KBM-7 (cell line): ENCODE data around the gene TLE2.
"Not testable (repeated sequence)": the region's sequence is repeated elsewhere in the genome, so short reads cannot be mapped to it uniquely, and the experiment has no call there.

Source experiments
- DNase-seq: peaks from one replicate; pipeline ENCODE4 v3.0.0-alpha.2; 2015
- in situ Hi-C: fragments of 300-500 bp; cut with MboI; formaldehyde crosslinking; loops from 2 replicates; pipeline ENCODE4 v1.14.3; 2020; ENCODE audit warnings: low sequenced_read_pairs, low pct_unique_long_range_greater_than_20kb, mixed read lengths

Gene TLE2

GRCh38 chr19:3057275-3057714 lies 28.2 kb upstream of the TLE2 start:
- in situ Hi-C loops: no loop called here
- DNase-seq: no peak

- no peak for DNase-seq
- in situ Hi-C loops: no loop called here
Measured at GRCh38 chr19:3056417-3057088, 27.5 kb upstream of the TLE2 start.

GRCh38 chr19:3055741-3056416 lies 26.8 kb upstream of the TLE2 start:
- no peak for DNase-seq
- in situ Hi-C loops: no loop called here

- in situ Hi-C loops: no loop called here
Measured at GRCh38 chr19:3054972-3055740, 26.1 kb upstream of the TLE2 start.

GRCh38 chr19:3054265-3054971 lies 25.3 kb upstream of the TLE2 start:
- in situ Hi-C loops: no loop called here
- no peak for DNase-seq

More at GRCh38 chr19:3054972-3055740, 26.1 kb upstream of the TLE2 start:
- no peak for DNase-seq

GRCh38 chr19:3053780-3054179 lies 24.7 kb upstream of the TLE2 start:
- no peak for DNase-seq
- in situ Hi-C loops: no loop called here

GRCh38 chr19:3053218-3053621 lies 24.1 kb upstream of the TLE2 start:
- DNase-seq: no peak

GRCh38 chr19:3050016-3050415 lies 20.9 kb upstream of the TLE2 start:
- DNase-seq, in situ Hi-C loops: not testable (repeated sequence)

More at GRCh38 chr19:3053218-3053621, 24.1 kb upstream of the TLE2 start:
- in situ Hi-C loops: no loop called here

- no peak for DNase-seq
- in situ Hi-C loops: no loop called here
Measured at GRCh38 chr19:3049089-3049488, 20.0 kb upstream of the TLE2 start.

- DNase-seq: no peak
- in situ Hi-C loops: no loop called here
Measured at GRCh38 chr19:3048190-3048533, 19.1 kb upstream of the TLE2 start.

- peak; percentile 80 for DNase-seq
- in situ Hi-C loops: no loop called here
Measured at GRCh38 chr19:3047496-3048189, 18.6 kb upstream of the TLE2 start.

GRCh38 chr19:3046698-3047495 lies 17.8 kb upstream of the TLE2 start:
- no peak for DNase-seq
- in situ Hi-C loops: no loop called here

GRCh38 chr19:3045885-3046697 lies 17.0 kb upstream of the TLE2 start:
- DNase-seq: no peak
- in situ Hi-C loops: no loop called here

- DNase-seq: no peak
Measured at GRCh38 chr19:3045191-3045590, 16.1 kb upstream of the TLE2 start.

GRCh38 chr19:3042621-3043267 lies 13.7 kb upstream of the TLE2 start:
- no peak for DNase-seq
- in situ Hi-C loops: no loop called here

More at GRCh38 chr19:3045191-3045590, 16.1 kb upstream of the TLE2 start:
- in situ Hi-C loops: no loop called here

GRCh38 chr19:3041761-3042620 lies 12.9 kb upstream of the TLE2 start:
- in situ Hi-C loops: no loop called here
- no peak for DNase-seq
